GM21528 (cell line): ENCODE results near the gene HOXC13.

Experiments
- ATAC-seq: cut with Tn5 transposase; IDR thresholded peaks from one replicate; pipeline ENCODE4 v1.9.1; 2021; ENCODE audit warnings: mild to moderate bottlenecking, moderate library complexity; ENCODE audit not compliant: unreplicated experiment, low FRiP score

Gene HOXC13

GRCh38 chr12:53938326-53939140 lies at the start of gene HOXC13:
Gene HOXC13 (plus strand): TSS chr12:53938831. CDS start chr12:53938907, 76 bp downstream.
- ATAC-seq: no peak

- ATAC-seq: no peak
Measured at GRCh38 chr12:53890081-53890480, 48.5 kb upstream of the HOXC13 start.

DNA sequence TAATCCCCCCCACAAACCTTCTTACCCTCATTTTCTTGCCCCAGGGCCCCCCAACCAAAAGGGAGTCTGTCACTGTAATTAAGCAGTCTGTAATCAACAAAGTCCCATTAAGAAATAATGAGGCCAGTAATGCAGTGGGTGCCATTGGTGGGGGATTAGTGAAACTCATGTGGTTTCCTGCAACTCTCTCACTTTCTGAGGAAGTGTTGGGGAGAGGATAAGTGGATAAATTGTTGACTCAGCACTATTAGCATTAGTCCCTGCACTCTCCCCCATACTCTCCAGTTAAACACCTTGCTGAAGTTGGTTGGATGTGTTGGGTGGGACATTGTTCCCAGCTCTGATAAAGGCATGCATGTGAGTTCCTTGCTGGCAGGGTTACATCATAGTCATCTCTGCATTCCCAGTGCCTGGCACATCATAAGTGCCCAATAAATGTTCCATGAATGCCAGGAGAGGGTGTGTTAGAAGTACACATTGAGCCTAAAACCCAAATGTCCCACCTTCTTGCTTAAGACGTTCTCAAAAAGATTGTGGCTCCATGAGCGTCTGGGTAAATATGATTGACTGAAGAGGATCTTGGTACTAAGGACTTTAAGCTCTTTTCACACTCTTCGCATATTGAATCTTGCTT lies 45.8 kb upstream of the HOXC13 start:
- ATAC-seq: no peak

GRCh38 chr12:53899230-53899629 lies 39.4 kb upstream of the HOXC13 start:
- no peak for ATAC-seq

GRCh38 chr12:53907103-53907502 lies 31.5 kb upstream of the HOXC13 start:
- no peak for ATAC-seq

DNA sequence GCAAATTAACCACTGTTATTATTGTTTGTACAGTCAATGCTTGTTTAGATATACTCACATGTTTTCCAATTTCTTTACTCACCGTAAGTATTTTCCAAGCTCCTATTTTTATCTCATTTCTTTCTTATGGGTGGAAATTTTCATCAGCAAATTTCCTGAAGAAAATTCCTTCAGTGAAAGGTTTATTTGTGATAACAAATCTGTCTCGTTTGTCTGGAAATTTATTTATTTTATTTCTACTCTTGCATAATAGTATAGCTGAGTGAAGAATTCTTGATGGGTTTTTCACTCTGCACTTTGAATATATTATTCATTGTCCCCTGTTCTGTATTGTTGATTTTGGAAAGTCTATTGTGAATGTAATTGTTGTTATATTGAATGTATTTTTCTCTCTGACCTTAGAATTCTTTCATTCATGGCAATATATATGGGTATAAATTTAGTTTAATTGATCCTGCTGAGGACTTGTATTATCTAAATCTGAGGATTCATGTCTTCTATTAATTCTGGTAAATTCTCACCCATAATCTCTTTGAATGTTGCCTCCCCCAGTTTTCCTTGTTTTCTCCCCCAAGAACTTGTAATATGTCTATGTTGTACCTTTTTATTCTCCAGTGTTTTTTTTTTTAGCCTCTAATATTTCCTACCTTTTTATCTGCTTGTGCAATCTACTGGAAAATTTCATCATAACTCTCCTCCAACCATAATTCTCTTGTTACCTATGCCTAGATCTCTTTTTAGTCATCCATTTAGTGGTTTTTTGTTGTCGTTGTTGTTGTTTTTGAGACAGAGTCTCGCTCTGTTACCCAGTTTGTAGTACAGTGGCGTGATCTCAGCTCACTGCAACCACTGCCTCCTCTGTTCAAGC lies 21.6 kb upstream of the HOXC13 start:
- no peak for ATAC-seq

DNA sequence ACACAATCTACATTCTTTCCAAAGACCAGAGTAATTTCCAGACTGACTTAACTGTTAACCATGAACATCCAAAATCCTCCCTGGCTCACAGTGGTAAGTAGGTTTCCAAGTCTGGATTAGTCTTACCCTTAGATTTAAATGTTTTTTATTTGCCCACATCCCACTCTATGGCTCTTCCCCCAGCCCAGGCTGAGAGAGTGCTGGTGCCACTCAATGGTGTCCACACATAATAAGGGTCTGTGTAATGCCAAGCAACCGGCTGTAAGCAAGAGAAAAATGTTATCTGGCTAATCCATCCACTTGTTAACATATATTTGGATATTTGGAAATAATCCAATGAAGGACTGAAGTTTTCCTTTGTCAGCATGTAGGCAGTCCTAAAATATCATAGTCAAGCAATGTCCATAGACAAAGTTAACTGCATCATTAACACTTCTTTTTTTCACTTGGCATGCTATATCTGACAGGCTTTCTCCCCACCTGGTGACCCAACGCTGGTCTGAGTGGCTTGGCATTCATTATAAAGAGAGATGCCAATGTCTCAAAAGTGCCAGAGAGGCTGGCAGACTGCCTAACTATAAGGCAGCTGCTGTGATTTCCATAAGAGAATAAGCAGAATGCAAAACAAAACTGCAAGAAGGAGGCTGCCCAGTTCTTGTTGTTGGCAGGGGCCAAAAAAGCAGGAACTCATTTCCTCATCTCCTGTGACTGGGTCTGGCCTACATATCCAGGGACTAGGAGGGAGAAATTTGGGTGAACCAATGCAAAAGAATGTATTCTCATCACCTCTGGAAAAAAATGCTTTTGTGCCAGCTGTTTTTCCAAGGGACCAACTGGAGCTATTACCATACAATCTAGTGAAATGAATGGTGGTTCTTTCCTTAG lies 13.9 kb upstream of the HOXC13 start:
- ATAC-seq: no peak

- ATAC-seq: no peak
Measured at GRCh38 chr12:53927220-53928029, 11.2 kb upstream of the HOXC13 start.

- ATAC-seq: no peak
Measured at GRCh38 chr12:53928054-53928835, 10.4 kb upstream of the HOXC13 start.

DNA sequence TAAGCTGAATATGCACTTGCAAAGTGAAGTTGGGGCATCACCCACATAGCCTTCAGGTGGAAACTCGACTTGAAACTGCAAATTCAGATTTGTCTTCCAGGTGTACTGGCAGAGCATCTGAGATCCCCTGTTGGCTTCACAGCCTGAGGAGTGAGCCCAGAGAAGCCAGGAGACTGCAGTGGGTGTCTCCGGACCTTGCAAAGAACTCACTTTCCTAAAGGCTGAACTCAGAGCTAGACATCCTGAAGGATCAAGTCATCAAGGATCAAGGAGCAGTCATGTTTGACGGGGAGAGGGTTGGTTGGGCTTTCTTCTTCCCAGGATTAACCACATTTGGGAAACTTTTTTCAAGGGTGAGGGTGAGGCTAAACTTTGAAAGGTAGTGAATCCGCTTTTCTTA lies 9.1 kb upstream of the HOXC13 start:
- ATAC-seq: no peak

DNA sequence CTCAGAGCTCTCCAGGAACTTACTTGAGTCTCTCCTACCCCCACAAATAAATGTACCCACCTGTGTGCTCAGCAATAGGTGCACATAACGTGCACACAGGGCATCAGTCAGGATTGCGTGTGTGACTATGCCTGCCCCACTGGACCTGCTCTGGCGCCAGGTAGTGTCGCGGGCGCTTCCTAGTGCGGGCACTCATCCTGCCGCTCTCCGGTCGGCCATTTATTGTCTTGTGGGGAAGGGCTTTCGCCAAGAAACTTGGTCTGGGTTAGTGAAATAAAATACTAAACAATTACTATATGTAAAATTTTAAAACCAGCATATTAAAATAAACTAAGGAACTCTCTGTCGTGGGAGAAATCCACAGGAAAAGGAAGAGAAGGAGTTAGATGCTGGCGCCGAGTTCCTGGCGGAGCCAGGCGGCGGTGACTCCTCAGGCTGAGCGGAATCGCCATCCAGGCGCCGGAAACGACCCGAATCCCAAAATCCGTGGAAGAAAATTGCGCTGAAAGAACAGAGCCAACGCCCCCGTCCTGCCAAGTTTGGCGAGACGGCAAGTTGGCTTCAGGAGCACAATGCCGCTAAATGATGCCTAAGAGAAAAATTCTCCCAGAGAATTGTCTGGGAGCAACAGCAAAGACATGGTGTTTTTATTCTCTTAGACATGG lies 7.9 kb upstream of the HOXC13 start:
- ATAC-seq: no peak

DNA sequence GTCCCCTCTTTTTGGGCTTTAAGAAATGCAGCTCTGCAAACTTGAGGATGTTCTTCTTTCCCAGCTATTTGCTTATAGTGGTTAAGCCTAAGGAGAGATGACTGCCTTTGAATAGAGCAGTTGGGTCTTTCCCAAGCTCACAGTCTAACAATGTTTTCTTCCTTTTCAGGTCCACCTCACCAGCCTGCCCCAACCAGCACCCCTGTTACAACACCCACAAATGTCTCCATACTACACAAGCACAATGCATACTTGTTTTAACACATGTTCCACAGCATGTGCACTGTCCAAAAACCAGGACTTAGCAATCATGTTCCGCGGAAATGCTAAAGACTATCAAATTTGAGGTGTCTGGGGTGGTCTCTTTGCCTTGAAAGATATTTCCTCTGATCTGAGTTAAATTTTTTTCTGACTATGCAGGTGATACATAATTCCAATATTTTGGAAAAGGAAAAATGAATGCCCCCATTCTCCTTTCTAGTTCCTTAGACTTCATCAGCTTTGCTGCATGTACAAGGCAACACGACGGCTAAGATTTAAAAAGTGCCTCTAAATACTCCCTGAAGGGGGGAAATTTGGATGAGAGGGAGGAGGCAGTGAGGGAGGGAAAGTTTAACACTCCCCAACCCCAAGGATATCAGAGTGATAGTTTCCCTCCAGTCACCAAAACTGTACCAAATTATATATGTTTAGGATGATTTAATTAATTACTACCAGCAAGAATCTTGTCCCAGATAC lies 6.6 kb upstream of the HOXC13 start:
- ATAC-seq: no peak

DNA sequence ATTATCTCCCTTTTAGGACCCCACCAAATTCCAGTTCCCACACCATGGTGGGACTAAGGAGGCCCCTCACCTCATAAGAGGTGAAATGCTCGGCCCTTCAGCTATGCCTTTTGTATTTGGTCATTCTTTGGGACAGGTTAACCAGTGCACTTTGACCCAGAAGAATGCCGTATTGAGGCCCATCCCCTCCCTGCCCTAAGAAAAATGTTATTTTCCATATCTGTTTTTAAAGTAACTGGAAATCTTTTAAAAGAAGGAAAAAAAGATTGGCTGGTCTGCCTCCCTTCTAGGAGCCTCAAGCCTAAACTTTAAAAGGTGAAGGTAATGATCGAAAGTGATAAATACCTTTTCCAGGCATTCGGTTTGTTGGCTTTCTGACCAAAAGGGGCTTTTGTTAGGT lies 5.7 kb upstream of the HOXC13 start:
- ATAC-seq: no peak

GRCh38 chr12:53935383-53936341 lies 3.0 kb upstream of the HOXC13 start:
- ATAC-seq: no peak

- ATAC-seq: no peak
Measured at GRCh38 chr12:53937099-53937498, 1.5 kb upstream of the HOXC13 start.

DNA sequence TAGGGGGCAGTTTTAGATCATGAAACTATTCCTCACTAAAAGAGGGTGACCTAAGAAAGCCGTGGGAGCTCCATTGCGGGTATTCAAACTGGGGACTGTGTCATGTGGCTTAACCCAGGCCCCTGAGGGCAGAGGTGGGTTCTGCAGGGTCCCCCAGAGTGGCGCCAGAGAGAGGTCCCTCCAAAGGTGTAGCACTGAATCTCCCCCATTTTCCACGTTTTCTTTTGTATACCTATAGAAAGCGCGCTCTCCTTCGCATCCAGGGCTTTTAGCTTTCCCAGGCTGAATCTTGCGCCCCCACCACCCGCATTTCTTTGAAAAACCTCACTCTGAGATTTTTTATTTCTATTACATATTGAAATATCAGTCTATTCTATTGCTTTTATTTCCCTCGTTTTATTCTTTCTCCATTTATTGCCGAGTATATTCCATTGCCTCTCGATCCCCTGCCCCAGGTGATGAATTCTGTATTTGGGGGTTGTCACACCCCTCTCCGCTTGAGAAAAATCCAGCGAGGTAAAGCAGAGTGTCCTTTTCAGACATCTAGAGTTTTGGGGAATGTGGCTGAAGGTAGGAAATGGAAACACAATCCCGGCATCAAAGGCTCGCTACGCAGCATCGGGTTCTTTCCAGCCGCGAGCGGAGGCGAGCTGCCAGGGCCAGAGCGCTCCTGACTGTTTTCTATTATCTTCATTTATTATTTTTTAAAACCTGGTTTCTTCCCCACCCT lies 870 bp upstream of the HOXC13 start:
- ATAC-seq: no peak
